HEK293T (cell line): Measurements from ENCODE around the gene BCHE.

Experiments
- CTCF ChIA-PET: fragments of 350-600 bp; formaldehyde crosslinking; extraction: SDS; loops from one replicate; lab custom pipeline; 2021; ENCODE audit warnings: antibody characterized with exemption, inconsistent platforms; lab: Yijun Ruan, JAX
- POLR2A ChIA-PET: fragments of 350-600 bp; formaldehyde crosslinking; extraction: SDS; loops from one replicate; lab custom pipeline; 2020; ENCODE audit warnings: antibody characterized with exemption, inconsistent platforms; lab: Yijun Ruan, JAX
- DNase-seq: peaks from one replicate; pipeline ENCODE4 v3.0.0; 2012; ENCODE audit warnings: mixed read lengths; ENCODE audit errors: extremely low spot score
- ARNT ChIP-seq: fragments of 450-650 bp; IDR thresholded peaks from 2 replicates; pipeline ENCODE4 v1.6.1; 2017; ENCODE audit warnings: mild to moderate bottlenecking
- BHLHE40 ChIP-seq: fragments of 450-650 bp; IDR thresholded peaks from 2 replicates; pipeline ENCODE4 v1.6.1; 2016; ENCODE audit warnings: mild to moderate bottlenecking, moderate library complexity, borderline replicate concordance
- CTBP1 ChIP-seq: fragments of 450-650 bp; IDR thresholded peaks from 2 replicates; pipeline ENCODE4 v1.6.1; 2016; ENCODE audit warnings: borderline replicate concordance
- ELF4 ChIP-seq: fragments of 450-650 bp; IDR thresholded peaks from 2 replicates; pipeline ENCODE4 v1.6.1; 2017; ENCODE audit warnings: antibody characterized with exemption
- FOXA1 ChIP-seq: fragments of 450-650 bp; IDR thresholded peaks from 2 replicates; pipeline ENCODE4 v1.6.1; 2016; ENCODE audit warnings: mild to moderate bottlenecking
- FOXK2 ChIP-seq: fragments of 450-650 bp; IDR thresholded peaks from 2 replicates; pipeline ENCODE4 v1.6.1; 2016; ENCODE audit warnings: mild to moderate bottlenecking
- FOXM1 ChIP-seq: fragments of 450-650 bp; IDR thresholded peaks from 2 replicates; pipeline ENCODE4 v1.6.1; 2017; ENCODE audit warnings: mild to moderate bottlenecking, borderline replicate concordance
- HDGF ChIP-seq: fragments of 450-650 bp; IDR thresholded peaks from 2 replicates; pipeline ENCODE4 v1.6.1; 2017; ENCODE audit warnings: antibody characterized with exemption, borderline replicate concordance
- L3MBTL2 ChIP-seq: fragments of 450-650 bp; conservative IDR thresholded peaks from 2 replicates; pipeline ENCODE4 v1.6.1; 2016; ENCODE audit warnings: mild to moderate bottlenecking
- LEF1 ChIP-seq: fragments of 450-650 bp; IDR thresholded peaks from 2 replicates; pipeline ENCODE4 v1.6.1; 2017; ENCODE audit warnings: mild to moderate bottlenecking, borderline replicate concordance
- NFRKB ChIP-seq: fragments of 450-650 bp; IDR thresholded peaks from 2 replicates; pipeline ENCODE4 v1.6.1; 2016; ENCODE audit warnings: mild to moderate bottlenecking, moderate library complexity
- SP1 ChIP-seq: fragments of 450-650 bp; IDR thresholded peaks from 2 replicates; pipeline ENCODE4 v1.6.1; 2017
- SUZ12 ChIP-seq: fragments of 450-650 bp; IDR thresholded peaks from 2 replicates; pipeline ENCODE4 v1.6.1; 2016; ENCODE audit warnings: mild to moderate bottlenecking
- TARDBP ChIP-seq: fragments of 450-650 bp; IDR thresholded peaks from 2 replicates; pipeline ENCODE4 v1.6.1; 2016
- ZNF384 ChIP-seq: fragments of 450-650 bp; IDR thresholded peaks from 2 replicates; pipeline ENCODE4 v1.6.1; 2016
- TF ChIP-seq, protein P1 (sequence below): fragments of 450-650 bp; IDR thresholded peaks from 2 replicates; pipeline ENCODE4 v1.6.1; 2016

Gene BCHE

DNA sequence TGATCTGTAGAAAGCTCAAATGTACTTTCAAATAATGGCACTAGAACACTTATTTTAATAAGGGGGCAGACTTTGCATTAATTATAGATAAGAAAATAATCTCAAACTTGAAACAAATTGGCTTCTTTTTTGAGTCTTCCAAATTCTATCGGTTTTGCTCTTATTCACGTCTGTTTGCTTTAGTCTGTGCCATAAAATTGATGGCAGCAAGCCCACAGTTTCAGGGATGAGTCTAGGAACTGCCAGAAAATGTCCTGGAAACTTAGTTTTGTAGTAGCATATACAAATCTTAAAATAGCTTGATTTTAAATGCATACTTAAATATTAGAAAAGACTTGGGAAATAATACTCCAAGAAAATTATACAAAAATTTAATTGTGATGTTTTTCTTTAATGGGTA is 39.7 kb downstream of the BCHE start:
- CTCF ChIA-PET: no interaction called here
- POLR2A ChIA-PET: no interaction called here
- DNase-seq: no peak
- no peak for TF ChIP-seq BHLHE40
- no peak for TF ChIP-seq FOXM1
- TF ChIP-seq, protein P1, sequence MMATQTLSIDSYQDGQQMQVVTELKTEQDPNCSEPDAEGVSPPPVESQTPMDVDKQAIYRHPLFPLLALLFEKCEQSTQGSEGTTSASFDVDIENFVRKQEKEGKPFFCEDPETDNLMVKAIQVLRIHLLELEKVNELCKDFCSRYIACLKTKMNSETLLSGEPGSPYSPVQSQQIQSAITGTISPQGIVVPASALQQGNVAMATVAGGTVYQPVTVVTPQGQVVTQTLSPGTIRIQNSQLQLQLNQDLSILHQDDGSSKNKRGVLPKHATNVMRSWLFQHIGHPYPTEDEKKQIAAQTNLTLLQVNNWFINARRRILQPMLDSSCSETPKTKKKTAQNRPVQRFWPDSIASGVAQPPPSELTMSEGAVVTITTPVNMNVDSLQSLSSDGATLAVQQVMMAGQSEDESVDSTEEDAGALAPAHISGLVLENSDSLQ: no peak
- TF ChIP-seq HDGF: no peak
- TF ChIP-seq FOXA1: no peak

DNA sequence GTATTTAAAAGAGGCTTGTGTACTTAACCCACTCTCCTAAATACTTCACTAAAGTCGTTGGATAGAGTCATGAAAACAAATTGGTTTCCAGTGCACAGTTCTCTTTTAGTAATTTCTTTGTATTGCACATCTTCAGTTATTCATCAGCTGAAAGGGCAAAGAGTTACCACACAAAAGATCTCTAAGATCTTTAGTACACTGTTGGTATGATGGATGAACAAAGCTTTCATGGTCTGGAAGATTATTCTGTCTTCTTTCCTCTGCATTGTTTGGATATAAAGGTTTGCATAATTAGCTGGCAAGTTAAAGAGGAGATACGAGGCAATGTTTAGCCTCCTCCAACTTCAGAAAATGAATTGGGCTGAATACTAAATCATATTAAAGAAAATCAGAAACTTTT is 40.5 kb downstream of the BCHE start:
- TF ChIP-seq ARNT: no peak
- TF ChIP-seq, protein P1: no peak
- TF ChIP-seq NFRKB: no peak
- no peak for TF ChIP-seq FOXM1
- no peak for TF ChIP-seq ZNF384
- no peak for TF ChIP-seq FOXK2
- TF ChIP-seq HDGF: no peak
- no peak for TF ChIP-seq CTBP1
- no peak for TF ChIP-seq FOXA1
- no peak for TF ChIP-seq SP1
- no peak for TF ChIP-seq ELF4
- no peak for DNase-seq
- POLR2A ChIA-PET: no interaction called here
- CTCF ChIA-PET: no interaction called here

DNA sequence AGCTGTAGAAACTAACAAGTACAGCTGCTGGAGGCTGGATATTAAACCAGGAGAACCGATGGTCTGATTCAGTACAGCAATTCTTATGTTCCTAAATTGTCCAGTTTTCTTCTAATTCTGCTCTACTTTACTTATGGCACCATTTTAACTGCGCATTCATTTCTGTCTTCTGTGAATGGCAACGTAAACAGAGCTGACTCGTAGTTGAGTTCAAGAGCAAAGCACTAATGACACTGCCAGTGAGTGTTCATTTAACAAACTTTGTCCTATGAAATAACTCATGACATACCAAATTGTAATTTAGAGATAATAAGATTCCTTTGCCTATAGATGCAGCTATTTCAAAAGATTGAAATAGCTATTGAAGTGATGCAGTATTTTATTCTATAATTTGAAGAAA is 48.7 kb downstream of the BCHE start:
- ChIA-PET POLR2A (no interaction called here), CTCF (no interaction called here)
- TF ChIP-seq ARNT (no peak), SUZ12 (no peak), FOXM1 (no peak), BHLHE40 (no peak), FOXA1 (no peak), NFRKB (no peak), CTBP1 (no peak), HDGF (no peak), LEF1 (no peak)
- TF ChIP-seq, protein P1: no peak
- DNase-seq: no peak

DNA sequence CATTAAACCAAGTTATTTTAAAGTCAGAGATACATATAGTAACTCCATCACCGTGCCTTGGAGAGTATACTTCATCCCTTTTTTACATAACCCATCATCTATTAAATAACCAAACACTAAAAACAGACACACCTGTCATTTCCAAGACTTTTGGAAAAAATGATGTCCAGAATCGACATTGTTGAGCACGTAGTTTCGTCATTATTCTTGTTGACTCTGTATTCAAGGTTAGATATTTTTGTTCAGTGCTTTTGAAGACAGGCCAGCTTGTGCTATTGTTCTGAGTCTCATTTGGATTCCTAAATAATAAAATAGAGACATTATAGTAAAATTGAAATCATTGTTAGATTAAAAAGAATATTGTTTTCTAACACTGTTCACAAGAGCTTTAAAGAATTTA is 51.2 kb downstream of the BCHE start:
- POLR2A ChIA-PET: no interaction called here
- TF ChIP-seq CTBP1: no peak
- TF ChIP-seq FOXA1: no peak
- TF ChIP-seq SUZ12: no peak
- TF ChIP-seq NFRKB: no peak
- no peak for TF ChIP-seq FOXK2
- TF ChIP-seq L3MBTL2: no peak
- TF ChIP-seq HDGF: no peak
- TF ChIP-seq ZNF384: no peak
- TF ChIP-seq, protein P1: no peak
- TF ChIP-seq SP1: no peak
- no peak for DNase-seq

DNA sequence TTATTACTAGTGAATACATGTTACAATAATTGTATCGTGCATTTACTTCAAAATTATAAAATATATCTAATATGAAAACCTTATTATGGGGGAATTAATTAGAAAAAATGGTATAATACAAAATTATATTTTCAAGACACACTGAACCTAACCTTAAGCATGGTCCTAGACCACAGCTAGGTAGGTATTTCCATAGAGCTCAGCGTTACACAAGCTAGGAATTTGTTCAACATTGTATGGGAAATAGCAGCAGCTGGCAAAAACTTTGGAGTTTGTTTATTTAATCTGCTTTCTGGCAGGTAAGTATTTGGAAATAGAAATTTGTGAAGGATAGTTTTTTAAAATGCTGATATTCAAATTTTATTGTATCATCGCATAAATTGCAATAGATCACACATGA is 52.9 kb downstream of the BCHE start:
- TF ChIP-seq CTBP1 (no peak), FOXA1 (no peak), HDGF (no peak), FOXK2 (no peak), BHLHE40 (no peak), TARDBP (no peak), ZNF384 (no peak), SUZ12 (no peak), ARNT (no peak), NFRKB (no peak), SP1 (no peak), LEF1 (no peak), FOXM1 (no peak)
- TF ChIP-seq, protein P1: no peak
- no peak for DNase-seq
- CTCF ChIA-PET: no interaction called here
- POLR2A ChIA-PET: no interaction called here

More for the DNA sequence above, 51.2 kb downstream of the BCHE start:
- CTCF ChIA-PET: no interaction called here

DNA sequence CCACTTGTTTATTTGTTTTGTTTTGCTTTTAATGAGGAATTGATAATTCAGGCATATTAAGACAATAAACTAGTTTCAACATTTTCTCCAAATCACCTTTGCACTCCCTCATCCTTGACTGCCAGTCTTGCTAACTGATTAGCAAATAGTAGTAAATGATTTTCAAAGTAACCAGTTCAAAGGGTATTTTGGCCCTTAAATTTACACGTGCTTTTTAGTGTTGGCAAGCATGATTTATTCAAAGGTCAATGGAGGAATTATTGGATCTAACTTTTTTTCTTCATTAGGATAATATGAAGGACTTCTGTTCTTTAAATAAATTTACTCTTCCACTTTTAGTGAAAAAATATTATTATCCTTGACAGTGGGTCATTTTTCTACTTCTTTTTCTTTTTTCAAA is 53.8 kb downstream of the BCHE start:
- ChIA-PET CTCF (no interaction called here), POLR2A (no interaction called here)
- TF ChIP-seq BHLHE40 (no peak), ARNT (no peak), SUZ12 (no peak), TARDBP (no peak), CTBP1 (no peak)
- TF ChIP-seq, protein P1: no peak
- no peak for DNase-seq
